ENCODE results near the gene WDPCP. TPM values are rescaled to one million over a fixed set of nuclear protein-coding genes. Genes with fewer than 3 reads are reported as not detected.
"Not testable (repeated sequence)": the region's sequence is repeated elsewhere in the genome, so short reads cannot be mapped to it uniquely, and the experiment has no call there.

Gene WDPCP
- total RNA-seq, 1 donor from 2014 or later: 9.1 TPM

GRCh38 chr2:63613391-63613901 lies 25.2 kb upstream of the WDPCP start:
- Mint-ChIP-seq H3K36me3 (ENCODE audit: low read depth) (no peaks in the 10 kb centered on the region), H3K27ac (ENCODE audit: unreplicated experiment) (no peak overlapping the region), H3K27me3 (ENCODE audit: low read depth) (no peaks in the 10 kb centered on the region), H3K9me3 (no peaks in the 10 kb centered on the region), H3K4me3 (no peak overlapping the region), H3K4me1 (peaks cover 6% of the 10 kb centered on the region)
- TF ChIP-seq, protein P1, sequence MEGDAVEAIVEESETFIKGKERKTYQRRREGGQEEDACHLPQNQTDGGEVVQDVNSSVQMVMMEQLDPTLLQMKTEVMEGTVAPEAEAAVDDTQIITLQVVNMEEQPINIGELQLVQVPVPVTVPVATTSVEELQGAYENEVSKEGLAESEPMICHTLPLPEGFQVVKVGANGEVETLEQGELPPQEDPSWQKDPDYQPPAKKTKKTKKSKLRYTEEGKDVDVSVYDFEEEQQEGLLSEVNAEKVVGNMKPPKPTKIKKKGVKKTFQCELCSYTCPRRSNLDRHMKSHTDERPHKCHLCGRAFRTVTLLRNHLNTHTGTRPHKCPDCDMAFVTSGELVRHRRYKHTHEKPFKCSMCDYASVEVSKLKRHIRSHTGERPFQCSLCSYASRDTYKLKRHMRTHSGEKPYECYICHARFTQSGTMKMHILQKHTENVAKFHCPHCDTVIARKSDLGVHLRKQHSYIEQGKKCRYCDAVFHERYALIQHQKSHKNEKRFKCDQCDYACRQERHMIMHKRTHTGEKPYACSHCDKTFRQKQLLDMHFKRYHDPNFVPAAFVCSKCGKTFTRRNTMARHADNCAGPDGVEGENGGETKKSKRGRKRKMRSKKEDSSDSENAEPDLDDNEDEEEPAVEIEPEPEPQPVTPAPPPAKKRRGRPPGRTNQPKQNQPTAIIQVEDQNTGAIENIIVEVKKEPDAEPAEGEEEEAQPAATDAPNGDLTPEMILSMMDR (conservative IDR thresholded peaks at IDR 0.05): no peak
- no peak for DNase-seq (ENCODE audit: low read depth, low spot score)

- Mint-ChIP-seq H3K27ac (ENCODE audit: unreplicated experiment) (no peak overlapping the region), H3K27me3 (ENCODE audit: low read depth) (no peaks in the 10 kb centered on the region), H3K36me3 (ENCODE audit: low read depth) (peaks cover 10% of the 10 kb centered on the region), H3K9me3 (no peaks in the 10 kb centered on the region), H3K4me1 (peaks cover 6% of the 10 kb centered on the region), H3K4me3 (no peak overlapping the region)
- TF ChIP-seq, protein P1 (conservative IDR thresholded peaks at IDR 0.05): no peak
- no peak for DNase-seq (ENCODE audit: low read depth, low spot score)
Observed at GRCh38 chr2:63610525-63610924, 22.2 kb upstream of the WDPCP start.

DNA sequence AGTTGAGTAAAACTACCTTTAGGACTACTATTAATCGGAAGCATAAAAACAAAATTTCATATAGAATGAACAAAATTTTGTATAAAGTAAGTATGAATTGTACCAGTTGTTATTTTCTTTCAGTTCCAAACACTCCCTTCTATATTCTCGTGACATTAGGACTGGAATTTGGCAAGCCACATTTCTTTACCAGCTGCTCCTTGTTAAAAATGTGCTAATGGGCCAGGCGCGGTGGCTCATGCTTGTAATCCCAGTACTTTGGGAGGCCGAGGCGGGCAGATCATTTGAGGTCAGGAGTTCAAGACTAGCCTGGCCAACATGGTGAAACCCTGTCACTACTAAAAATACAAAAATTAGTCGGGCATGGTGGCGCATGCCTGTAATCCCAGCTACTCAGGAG lies 20.6 kb upstream of the WDPCP start:
- not testable (repeated sequence) for H3K27ac Mint-ChIP-seq (ENCODE audit: unreplicated experiment); H3K27me3 Mint-ChIP-seq (ENCODE audit: low read depth); H3K4me3 Mint-ChIP-seq; H3K9me3 Mint-ChIP-seq; H3K4me1 Mint-ChIP-seq; DNase-seq (ENCODE audit: low read depth, low spot score)
- peaks cover 15% of the 10 kb centered on the region for H3K36me3 Mint-ChIP-seq (ENCODE audit: low read depth)

- Mint-ChIP-seq H3K9me3 (no peaks in the 10 kb centered on the region), H3K36me3 (ENCODE audit: low read depth) (peaks cover 21% of the 10 kb centered on the region), H3K4me1 (no peaks in the 10 kb centered on the region), H3K27ac (ENCODE audit: unreplicated experiment) (no peak overlapping the region), H3K27me3 (ENCODE audit: low read depth) (no peaks in the 10 kb centered on the region), H3K4me3 (no peak overlapping the region)
- DNase-seq (ENCODE audit: low read depth, low spot score): no peak
- TF ChIP-seq, protein P1 (conservative IDR thresholded peaks at IDR 0.05): no peak
Observed at GRCh38 chr2:63604666-63605065, 16.4 kb upstream of the WDPCP start.

GRCh38 chr2:63600881-63601460 lies 12.7 kb upstream of the WDPCP start:
- DNase-seq (ENCODE audit: low read depth, low spot score): no peak
- Mint-ChIP-seq H3K27ac (ENCODE audit: unreplicated experiment) (no peak overlapping the region), H3K27me3 (ENCODE audit: low read depth) (no peaks in the 10 kb centered on the region), H3K4me1 (no peaks in the 10 kb centered on the region), H3K36me3 (ENCODE audit: low read depth) (peaks cover 14% of the 10 kb centered on the region), H3K4me3 (no peak overlapping the region), H3K9me3 (no peaks in the 10 kb centered on the region)
- TF ChIP-seq, protein P1 (conservative IDR thresholded peaks at IDR 0.05): no peak

GRCh38 chr2:63598981-63599380 lies 10.7 kb upstream of the WDPCP start:
- no peaks in the 10 kb centered on the region for H3K9me3 Mint-ChIP-seq
- TF ChIP-seq, protein P1 (conservative IDR thresholded peaks at IDR 0.05): no peak
- H3K36me3 Mint-ChIP-seq (ENCODE audit: low read depth): peaks cover 5% of the 10 kb centered on the region
- no peaks in the 10 kb centered on the region for H3K27me3 Mint-ChIP-seq (ENCODE audit: low read depth)
- no peaks in the 10 kb centered on the region for H3K4me1 Mint-ChIP-seq
- H3K27ac Mint-ChIP-seq (ENCODE audit: unreplicated experiment): no peak overlapping the region
- no peak for DNase-seq (ENCODE audit: low read depth, low spot score)
- H3K4me3 Mint-ChIP-seq: no peak overlapping the region
